GM21447 (cell line): Measurements from ENCODE around the gene NAV3.

ENCODE experiments used
- ATAC-seq: cut with Tn5 transposase; IDR thresholded peaks from one replicate; pipeline ENCODE4 v1.9.1; 2021; ENCODE audit not compliant: unreplicated experiment

The NAV3 gene

DNA sequence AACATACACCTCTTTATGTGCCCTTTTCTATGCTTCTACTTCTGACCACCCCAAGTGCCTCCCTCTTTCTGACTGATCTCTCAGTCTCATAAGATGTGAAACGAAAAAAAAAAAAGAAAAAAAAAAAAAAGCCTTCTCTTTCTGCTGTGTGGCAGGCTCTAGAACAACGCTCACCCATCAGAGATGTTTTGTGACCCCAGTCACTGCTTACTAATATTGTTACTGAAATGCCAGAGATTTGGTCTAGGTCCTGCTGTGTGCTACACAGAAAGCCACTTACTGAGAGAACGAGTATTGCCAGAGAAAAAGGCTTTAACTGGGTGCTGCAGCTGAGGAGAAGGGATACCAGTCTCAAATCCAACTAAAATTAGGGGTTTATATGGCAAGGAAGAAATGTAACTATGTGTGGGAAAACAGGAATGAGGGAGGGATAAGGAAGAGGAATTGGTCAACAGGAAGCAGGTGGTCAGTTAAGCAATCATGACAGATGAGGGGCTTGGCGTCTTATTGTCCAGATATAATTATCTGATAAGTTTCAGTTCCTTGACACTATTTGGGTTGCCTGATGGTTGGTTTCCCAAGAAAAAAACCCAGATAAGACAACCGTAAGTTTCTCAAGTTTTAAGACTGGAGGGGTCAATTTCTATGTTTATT lies 149.0 kb downstream of the NAV3 start:
- no peak for ATAC-seq

DNA sequence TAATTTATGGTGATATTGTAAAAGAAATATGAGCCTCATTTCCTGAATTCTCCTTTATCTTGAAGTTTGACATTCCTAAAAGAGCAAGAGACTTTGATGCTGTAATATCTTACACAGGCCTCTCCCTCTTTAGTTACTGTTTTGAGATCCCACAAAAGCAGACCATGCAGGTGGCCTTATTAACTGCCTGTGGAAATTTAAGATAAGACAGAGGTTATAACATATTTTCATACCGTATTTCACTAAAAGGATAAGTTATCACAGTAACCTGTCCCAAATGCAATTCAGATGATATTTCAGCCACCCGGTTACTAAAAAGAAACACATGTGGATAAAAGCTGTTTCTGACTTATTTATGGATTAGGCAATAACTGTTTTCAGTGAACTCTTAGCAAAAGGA lies 150.1 kb downstream of the NAV3 start:
- ATAC-seq = no peak

GRCh38 chr12:77983859-77984258 lies 153.2 kb downstream of the NAV3 start:
- no peak for ATAC-seq

DNA sequence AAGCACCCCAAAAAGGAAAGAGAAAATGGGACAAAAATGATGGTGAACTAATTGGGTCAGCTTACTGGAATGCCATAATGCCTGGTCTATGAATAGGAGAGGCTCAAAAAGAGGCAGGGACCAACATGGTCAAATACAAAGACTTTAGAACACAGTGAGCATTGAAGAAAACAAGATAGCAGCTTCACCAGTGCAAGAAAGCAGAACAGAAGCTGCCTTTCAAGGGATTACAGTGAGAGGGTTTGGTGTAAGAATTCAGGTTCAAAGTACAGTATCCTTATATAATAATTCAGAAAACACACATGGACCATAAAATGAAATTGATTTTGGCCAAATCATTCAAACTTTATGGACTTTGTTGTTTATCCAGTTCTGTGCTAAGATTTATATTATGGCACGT lies 162.1 kb downstream of the NAV3 start:
- ATAC-seq = no peak

DNA sequence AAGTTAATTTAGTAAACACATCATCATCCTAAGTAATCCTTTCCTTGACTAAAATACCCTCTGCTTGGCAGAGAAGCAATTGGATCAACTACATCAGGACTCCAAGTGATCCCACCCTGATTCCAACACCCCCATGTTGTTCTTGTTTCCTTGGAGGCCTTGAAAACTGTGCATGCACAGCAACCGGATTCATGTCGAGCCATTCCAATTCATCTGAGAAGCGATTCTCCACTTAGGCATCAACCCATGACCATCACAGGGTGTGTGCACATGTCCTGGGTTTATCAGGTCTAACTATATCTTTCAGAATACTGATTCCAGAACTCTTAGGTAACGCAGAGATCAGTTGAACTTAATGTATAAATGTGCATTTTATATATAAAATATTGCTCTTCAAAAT lies 163.0 kb downstream of the NAV3 start:
- ATAC-seq = no peak

DNA sequence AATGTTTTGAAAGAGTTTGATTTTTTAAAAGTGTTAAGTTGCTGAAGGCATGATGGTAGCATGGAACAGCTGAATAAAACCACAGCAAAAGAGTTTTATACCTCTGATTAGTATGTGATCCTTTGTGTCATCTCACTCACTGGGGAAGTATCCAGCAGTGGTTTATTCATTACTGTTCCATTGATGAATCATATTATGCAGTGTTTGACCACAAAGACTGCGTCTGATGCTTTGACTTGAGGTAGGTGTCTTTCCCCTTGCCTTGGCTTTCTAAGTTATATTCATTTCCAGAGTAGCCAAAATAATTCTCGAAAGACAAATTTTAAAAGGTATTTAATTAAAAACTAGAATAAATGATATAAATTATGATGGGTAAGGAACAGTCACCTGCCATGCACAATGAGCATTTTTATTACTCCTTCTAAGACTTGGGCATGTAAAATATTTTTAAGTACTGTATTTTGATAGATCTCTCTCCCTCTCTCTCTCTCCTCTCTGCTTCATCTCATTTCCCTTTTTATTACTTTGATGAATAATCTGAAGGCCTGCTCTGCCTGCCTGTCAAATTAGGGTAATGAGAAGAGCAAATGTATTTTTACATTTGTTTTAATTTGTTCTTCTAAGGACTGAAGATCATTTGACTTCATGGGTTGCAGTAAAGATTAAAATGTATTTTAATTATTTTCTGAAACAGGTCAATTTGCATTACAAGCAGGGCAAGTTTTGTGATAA lies 164.9 kb downstream of the NAV3 start:
- ATAC-seq = peak; percentile 69

DNA sequence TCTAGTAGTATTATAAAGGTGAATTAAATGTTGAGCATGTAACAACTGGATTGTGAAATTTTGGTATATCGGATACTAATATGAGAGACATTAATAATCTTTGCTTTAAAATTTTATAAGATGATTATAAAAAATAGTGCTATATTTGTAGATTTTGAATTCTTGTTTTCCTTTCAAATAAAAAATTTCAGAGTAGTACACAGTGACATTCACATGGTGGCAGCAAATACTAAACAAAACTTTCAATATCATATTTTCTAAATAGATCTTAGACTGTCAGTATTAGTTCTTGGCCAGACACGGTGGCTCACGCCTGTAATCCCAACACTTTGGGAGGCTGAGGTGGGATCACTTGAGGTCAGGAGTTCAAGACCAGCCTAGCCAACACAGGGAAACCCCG lies 166.0 kb downstream of the NAV3 start:
- ATAC-seq = no peak

DNA sequence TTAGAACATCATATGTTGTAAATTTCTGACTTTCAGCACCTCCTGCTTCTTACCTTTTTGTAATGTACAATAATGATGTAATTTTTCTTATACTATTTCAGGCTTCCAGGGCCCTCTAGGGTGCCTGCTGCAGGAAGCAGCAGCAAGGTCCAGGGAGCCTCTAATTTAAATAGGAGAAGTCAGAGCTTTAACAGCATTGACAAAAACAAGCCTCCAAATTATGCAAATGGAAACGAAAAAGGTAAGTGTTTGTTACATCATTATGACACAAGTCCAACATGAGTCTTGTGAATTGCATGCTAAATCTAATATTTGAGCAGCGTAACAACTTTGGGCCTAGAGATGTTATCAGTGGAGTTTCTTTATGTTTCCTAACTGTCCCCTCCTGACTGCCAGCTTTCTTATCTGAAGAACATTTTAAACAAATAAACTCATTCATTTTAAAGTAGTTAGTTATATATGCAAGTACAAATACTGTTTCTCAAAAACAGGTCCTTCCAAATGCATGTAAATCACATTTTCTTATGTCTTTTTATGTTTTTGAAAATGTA lies 167.6 kb downstream of the NAV3 start:
- ATAC-seq = no peak

DNA sequence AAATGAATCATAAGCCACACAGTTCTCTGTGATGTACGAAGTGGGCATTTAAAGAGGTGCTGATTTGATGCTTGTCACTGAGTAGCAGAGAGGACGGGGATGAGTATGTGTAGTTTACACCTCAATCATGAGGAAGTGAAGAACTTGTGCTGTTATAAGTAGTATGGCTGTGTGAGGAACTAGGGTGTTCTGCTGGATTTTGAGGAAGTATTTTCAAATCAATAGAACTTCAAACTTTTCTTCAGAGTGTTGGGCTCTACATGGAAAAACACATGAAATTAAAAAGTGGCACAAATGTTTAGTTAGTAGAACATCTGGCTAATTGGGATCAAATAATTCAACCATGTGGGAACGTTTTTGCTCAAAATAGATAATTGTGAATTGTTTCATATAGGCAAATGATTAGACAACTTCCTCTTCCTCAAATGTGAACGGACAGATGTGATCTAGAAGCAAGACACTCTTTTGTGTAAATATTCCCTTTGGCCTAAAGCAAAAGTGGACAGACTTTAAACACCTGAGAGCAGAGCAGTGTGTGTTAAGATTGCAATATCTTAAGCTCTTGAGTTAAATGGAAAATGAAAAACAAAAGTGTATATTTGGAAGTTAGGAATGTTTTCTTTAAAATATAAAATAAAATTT lies 168.5 kb downstream of the NAV3 start:
- ATAC-seq = peak; percentile 62

- ATAC-seq = no peak
Measured at GRCh38 chr12:78002878-78003277, 172.2 kb downstream of the NAV3 start.

DNA sequence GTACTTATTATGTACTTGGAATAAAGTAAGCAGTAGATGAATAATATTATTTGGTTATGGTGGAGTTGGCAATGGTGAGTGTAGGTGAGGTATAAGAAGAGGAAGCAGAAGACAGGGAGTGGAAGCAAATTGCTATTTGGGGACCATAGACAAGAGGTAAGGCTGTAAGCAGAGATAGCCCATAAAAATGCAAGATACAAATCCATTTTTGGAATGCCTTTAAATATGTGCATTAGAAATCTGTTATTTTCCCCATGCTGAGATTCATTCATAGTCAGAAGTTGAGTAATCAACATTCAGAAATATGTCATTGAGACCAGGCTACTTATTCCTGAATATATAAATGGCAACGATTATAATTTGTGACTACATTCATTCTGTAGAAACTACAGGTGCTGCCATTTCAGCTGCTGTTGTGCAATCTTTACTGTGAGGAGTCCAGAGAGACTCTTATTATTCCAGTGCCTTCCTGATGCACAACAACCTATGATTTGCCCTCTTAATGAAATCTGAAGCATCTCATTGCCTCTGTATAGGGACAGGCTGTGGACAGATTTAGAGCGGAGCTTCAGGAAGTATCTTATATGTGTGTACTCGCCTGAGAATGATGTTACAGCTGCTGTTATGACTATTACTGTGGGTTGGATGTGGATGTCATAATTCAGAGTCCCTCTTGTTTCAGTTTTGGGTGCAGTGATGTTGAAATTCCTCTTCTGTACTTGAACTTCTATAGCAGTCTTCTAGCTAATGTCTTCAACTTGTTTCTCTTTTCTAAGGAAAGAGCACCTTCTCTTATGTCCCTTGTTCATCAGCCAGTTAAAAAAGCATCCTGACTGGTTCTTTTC lies 173.8 kb downstream of the NAV3 start:
- no peak for ATAC-seq

GRCh38 chr12:78005094-78005492 lies 174.4 kb downstream of the NAV3 start:
- ATAC-seq = no peak

GRCh38 chr12:78007173-78007572 lies 176.5 kb downstream of the NAV3 start:
- ATAC-seq = no peak

- no peak for ATAC-seq
Measured at GRCh38 chr12:78009031-78009430, 178.3 kb downstream of the NAV3 start.

GRCh38 chr12:78018171-78018910 lies 187.6 kb downstream of the NAV3 start:
- no peak for ATAC-seq

- no peak for ATAC-seq
Measured at GRCh38 chr12:78018939-78019338, 188.2 kb downstream of the NAV3 start.

- ATAC-seq = no peak
Measured at GRCh38 chr12:78028426-78028825, 197.7 kb downstream of the NAV3 start.

DNA sequence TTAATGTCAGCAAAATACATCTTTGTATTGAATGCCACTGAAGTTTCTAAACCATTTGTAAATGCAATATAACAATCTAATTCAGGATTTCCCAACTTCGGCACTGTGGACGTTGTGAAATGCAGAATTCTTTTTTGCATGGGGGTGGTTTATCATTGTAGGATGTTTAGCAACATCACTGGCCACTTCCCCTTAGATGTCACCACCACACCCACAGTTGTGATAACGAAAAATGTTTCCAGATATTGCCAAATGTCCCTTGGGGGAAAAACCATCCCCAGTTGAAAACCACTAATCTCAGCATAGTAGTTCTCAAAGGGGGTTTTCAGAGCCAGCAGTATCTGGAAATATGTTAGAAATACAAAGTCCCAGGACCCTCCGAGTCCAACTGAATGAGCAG lies 203.3 kb downstream of the NAV3 start:
- ATAC-seq = no peak

DNA sequence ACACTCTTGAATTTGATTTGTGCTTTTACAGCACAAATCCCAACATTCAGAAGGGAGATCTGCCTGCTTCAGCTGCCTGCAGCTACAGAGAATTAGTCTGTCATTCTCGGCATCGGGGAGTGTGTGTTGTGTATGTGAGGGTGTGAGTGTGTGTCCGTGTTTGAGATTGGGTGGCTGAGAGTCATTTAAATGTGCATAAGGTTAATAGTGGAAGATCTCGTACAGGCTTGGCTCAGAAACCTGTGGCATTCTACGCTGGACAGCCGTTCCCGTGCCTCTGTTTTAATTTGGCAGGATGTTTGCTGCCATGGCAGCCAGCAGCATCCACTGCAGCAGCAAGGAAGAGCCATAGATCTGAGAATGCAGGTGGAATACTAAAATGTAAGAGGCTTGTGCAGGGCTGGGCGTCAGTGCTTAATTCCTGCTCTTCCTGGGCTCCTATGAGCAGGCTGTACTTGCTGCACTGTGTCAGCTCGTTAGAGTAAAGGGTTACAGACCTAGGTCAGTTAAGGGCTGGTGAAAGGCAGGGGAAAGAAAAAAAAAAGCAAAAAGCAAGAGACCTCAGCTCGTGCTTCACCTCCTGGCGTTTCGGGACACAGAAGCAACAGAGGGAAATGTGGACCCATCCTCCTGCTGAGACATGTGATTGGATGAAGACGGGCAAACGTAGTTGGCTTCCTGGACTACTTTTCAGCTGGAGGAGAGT lies 205.4 kb downstream of the NAV3 start:
- no peak for ATAC-seq

DNA sequence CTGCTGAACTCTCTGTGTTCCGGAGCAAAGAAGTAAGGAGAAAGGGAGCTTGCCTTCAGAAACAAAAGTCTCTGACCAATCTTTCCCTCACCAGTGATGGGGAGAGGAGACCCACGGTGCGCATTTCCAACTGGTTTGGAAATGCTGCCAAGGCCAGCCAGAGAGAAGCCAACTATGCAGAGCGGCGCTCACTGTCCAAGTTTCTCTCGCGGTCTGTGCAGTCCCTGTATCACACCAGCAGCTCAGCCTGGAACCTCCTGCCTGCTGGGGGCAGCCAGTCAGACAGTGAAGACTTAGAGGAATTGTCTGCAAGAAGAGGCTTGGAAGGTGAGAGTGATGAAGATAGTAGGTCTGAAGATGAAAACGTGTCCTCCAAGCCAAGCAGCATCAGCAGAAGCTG lies 206.2 kb downstream of the NAV3 start:
- no peak for ATAC-seq
